GM19395 (cell line): ENCODE measurements around the gene PICALM.
"Not testable (repeated sequence)": the region's sequence is repeated elsewhere in the genome, so short reads cannot be mapped to it uniquely, and the experiment has no call there.

Source experiments
- ATAC-seq: cut with Tn5 transposase; IDR thresholded peaks from one replicate; pipeline ENCODE4 v1.9.1; 2021; ENCODE audit warnings: mild to moderate bottlenecking, moderate library complexity; ENCODE audit not compliant: unreplicated experiment

Gene PICALM, protein sequence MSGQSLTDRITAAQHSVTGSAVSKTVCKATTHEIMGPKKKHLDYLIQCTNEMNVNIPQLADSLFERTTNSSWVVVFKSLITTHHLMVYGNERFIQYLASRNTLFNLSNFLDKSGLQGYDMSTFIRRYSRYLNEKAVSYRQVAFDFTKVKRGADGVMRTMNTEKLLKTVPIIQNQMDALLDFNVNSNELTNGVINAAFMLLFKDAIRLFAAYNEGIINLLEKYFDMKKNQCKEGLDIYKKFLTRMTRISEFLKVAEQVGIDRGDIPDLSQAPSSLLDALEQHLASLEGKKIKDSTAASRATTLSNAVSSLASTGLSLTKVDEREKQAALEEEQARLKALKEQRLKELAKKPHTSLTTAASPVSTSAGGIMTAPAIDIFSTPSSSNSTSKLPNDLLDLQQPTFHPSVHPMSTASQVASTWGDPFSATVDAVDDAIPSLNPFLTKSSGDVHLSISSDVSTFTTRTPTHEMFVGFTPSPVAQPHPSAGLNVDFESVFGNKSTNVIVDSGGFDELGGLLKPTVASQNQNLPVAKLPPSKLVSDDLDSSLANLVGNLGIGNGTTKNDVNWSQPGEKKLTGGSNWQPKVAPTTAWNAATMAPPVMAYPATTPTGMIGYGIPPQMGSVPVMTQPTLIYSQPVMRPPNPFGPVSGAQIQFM

DNA sequence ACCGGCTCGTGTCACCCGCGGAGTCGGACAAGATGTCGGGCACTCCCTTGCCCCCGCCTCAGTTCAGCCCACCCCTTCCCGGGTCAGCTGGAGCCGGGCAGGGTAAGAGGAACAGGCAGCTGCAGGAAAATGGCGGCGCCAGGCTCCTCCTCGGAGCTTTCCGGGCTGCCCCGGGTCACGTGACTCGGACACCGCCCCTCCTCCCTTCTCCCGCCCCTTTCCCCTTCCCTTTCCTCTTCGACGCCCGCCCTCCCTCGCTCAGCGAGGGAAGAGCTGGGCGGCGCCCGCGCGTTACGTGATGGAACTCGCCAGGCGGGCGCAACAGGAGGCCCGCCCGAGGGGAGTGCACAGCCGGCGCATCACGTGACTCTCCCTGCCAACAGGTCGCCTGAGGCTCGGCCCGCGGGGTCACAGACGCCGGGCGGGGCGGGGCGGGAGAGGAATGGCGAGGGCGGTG lies at the start of gene PICALM:
TSS of gene PICALM (minus strand) at position 134 of the 457 bp plus-strand sequence. CDS start 304 bp downstream, outside the sequence.
- ATAC-seq = peak; percentile 83

- ATAC-seq = no peak
These were observed 49.4 kb upstream of the PICALM start for GRCh38 chr11:86118253-86118652.

GRCh38 chr11:86117712-86118063 lies 48.8 kb upstream of the PICALM start:
- ATAC-seq = no peak

GRCh38 chr11:86117001-86117711 lies 48.3 kb upstream of the PICALM start:
- ATAC-seq = no peak

- peak; percentile 92 for ATAC-seq
These were observed 47.5 kb upstream of the PICALM start for GRCh38 chr11:86116386-86116726.

GRCh38 chr11:86115542-86116385 lies 46.9 kb upstream of the PICALM start:
- ATAC-seq = peak; percentile 50

DNA sequence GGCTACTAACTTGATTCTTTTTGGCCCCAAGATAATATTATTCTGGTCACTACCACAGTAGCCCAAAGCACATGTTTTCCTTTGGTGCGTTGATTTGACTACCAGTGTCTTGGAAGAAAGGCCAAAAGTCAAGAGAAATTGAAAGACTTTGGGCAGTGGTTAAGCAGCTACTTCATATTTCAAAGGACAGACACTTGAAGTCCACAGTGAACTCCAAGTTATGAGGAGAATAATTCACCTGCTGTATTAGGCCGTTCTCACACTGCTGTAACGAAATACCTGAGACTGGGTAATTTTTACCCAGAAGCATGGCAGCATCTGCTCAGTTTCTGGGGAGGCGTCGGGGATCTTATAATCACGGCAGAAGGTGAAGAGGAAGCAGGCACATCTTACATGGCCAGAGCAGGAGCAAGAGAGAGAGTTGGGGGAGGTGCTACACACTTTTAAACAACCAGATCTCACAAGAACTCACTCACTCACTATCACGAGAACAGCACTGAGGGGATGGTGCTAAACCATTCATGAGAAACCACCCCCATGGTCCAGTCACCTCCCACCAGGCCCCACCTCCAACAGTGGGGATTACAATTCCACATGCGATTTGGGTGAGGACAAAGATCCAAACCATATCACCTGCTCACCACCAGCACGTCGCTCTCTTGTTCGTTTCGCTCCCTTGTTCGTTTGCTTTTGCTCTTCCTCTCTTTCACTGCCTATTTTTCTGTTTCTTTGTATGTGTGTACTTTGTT lies 40.2 kb upstream of the PICALM start:
- ATAC-seq = no peak

- no peak for ATAC-seq
These were observed 39.3 kb upstream of the PICALM start for GRCh38 chr11:86108191-86108590.

- ATAC-seq = no peak
These were observed 38.0 kb upstream of the PICALM start for GRCh38 chr11:86106916-86107315.

DNA sequence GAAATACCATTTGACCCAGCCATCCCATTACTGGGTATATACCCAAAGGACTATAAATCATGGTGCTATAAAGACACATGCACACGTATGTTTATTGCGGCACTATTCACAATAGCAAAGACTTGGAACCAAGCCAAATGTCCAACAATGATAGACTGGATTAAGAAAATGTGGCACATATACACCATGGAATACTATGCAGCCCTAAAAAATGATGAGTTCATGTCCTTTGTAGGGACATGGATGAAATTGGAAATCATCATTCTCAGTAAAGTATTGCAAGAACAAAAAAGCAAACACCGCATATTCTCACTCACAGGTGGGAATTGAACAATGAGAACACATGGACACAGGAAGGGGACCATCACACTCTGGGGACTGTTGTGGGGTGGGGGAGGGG lies 37.1 kb upstream of the PICALM start:
- ATAC-seq = not testable (repeated sequence)

- ATAC-seq = not testable (repeated sequence)
These were observed 36.7 kb upstream of the PICALM start for GRCh38 chr11:86105601-86106000.

- no peak for ATAC-seq
These were observed 34.9 kb upstream of the PICALM start for GRCh38 chr11:86103808-86104207.

- no peak for ATAC-seq
These were observed 33.1 kb upstream of the PICALM start for GRCh38 chr11:86101941-86102407.

DNA sequence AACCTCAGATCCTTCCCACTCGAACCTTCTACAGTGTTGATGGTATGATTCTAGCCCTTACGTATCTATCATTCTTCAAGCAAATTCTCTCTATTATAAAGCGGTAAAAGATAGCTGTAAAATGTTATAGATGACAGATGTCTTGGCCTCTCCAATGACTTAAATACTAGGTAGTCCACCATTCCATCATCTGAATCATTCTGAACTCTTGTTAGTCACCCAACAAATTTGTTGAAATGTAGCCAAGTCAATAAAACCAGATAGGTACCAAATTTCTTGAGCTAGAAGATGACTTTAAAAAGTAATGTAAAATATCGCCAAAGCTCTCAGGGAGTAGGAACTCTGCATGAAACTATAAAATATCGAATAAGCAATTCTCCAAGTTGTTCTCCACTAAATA lies 32.6 kb upstream of the PICALM start:
- ATAC-seq = no peak

DNA sequence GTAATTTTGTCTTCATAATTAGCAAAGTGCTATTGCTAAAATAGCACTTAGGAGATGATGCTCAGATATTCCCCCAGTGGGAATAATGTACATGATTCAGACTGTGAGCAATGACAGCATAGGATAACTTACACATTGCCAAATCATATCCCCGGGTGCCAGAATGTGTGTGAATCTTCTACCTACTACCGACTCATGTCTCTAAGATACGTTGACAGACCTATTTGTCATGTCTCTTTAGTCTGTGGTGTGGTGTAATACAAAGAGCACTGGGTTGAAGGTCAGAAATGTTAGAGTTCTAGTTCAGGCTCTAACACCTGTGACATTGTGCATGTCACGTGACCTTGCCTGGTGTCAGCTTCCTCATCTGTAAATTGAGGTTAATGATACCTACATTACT lies 31.0 kb upstream of the PICALM start:
- no peak for ATAC-seq

DNA sequence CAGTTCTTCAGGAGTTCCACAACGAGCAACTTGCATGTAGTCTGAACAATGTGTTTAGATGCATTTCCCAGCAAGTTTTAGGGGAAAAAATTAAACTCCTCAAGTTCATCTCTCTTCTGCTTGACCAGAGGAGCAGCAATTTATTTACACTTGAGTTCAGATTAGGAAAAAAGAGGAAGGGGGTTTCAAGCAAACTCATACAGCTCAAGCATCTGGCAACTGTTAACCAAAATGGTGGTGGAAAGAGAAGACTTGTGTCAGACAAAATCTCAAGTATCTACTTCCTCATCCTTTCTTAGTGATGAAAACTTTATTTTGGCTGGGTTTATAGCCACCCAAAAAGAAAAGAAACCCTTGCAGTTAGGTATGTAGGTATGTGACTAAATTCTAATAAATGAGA lies 29.1 kb upstream of the PICALM start:
- ATAC-seq = no peak

DNA sequence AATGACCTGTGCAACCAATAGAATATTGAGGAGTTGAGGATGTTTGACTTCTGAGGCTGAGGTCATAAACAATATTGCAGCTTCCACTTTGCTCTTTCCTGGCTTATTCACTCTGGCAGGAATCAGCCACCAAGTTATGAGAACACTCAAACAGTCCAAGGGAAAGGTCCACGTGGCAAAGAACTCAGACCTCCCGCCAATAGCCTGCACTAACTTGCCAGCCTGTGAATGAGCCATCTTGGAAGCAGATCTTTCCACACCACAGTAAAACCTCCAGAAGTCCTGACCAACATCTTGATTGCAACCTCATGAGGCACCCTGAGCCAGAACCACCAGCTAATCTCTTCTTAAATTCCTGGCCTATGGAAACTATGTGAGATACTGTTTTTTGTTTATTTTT lies 22.7 kb upstream of the PICALM start:
- no peak for ATAC-seq

GRCh38 chr11:86091086-86091485 lies 22.2 kb upstream of the PICALM start:
- ATAC-seq = no peak

DNA sequence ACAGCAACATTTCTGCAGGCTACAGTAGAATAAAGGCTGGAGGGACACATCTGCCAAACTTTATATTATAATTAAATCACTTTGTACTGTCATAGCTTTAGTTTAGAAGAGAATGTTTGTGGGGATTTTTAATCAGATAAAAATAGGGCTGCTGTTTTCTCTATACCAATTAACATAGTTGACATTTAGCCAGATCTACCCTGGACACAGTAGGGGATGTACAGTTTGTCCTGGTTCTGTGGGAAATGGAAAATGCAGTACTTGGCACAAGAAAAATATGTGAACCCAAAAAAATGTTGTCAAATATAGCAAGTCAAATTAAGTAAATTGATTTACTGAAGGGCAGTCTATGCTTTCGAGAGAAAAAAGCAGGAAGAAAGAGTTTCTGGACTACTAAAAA lies 20.8 kb upstream of the PICALM start:
- no peak for ATAC-seq

DNA sequence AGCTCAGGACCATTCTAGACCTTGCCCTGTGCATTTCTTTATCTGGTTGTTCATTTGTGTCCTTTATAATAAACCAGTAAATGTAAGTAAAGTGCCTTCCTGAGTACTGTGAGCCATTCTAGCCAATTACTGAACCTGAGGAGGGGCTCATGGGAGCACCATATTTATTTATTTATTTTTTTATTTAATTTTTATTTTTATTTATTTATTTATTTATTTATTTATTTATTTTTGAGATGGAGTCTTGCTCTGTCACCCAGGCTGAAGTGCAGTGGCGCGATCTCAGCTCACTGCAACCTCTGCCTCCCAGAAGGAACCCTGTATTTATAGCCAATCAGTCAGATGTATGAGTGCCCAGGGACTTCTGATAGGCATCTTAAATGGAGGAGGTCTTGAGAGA lies 18.8 kb upstream of the PICALM start:
- not testable (repeated sequence) for ATAC-seq
